ENCODE data around the gene CENPA. TPM values are rescaled to one million over a fixed set of nuclear protein-coding genes. Genes with fewer than 3 reads are reported as not detected.
"Not testable (repeated sequence)": the region's sequence is repeated elsewhere in the genome, so short reads cannot be mapped to it uniquely, and the experiment has no call there.

The CENPA gene
- total RNA-seq, 1 experiment from 2014 or later = 42.8 TPM

GRCh38 chr2:26752656-26753055, 33.2 kb upstream of the CENPA start:
- Histone ChIP-seq H3K9me3 (replicated peaks) (no peaks in the 10 kb centered on the region), H3K4me3 (no peak overlapping the region), H3K27me3 (replicated peaks) (no peaks in the 10 kb centered on the region), H3K36me3 (no peaks in the 10 kb centered on the region), H3K4me1 (replicated peaks) (peaks cover 26% of the 10 kb centered on the region), H3K27ac (no peak overlapping the region)
- no peak for DNase-seq (ENCODE audit: low read depth in 1 of 2, low spot score in 2 of 2)

GRCh38 chr2:26754539-26754938, 31.3 kb upstream of the CENPA start:
- Histone ChIP-seq H3K36me3 (no peaks in the 10 kb centered on the region), H3K4me3 (no peak overlapping the region), H3K27ac (no peak overlapping the region), H3K27me3 (replicated peaks) (no peaks in the 10 kb centered on the region), H3K4me1 (replicated peaks) (peaks cover 38% of the 10 kb centered on the region), H3K9me3 (replicated peaks) (no peaks in the 10 kb centered on the region)
- DNase-seq (ENCODE audit: low read depth in 1 of 2, low spot score in 2 of 2) = no peak

GRCh38 chr2:26754972-26755670, 30.7 kb upstream of the CENPA start:
- H3K36me3 ChIP-seq = no peaks in the 10 kb centered on the region
- H3K4me1 ChIP-seq (replicated peaks) = peaks cover 36% of the 10 kb centered on the region
- H3K4me3 ChIP-seq = no peak overlapping the region
- DNase-seq (ENCODE audit: low read depth in 1 of 2, low spot score in 2 of 2) = no peak
- no peak overlapping the region for H3K27ac ChIP-seq
- H3K9me3 ChIP-seq (replicated peaks) = no peaks in the 10 kb centered on the region
- H3K27me3 ChIP-seq (replicated peaks) = no peaks in the 10 kb centered on the region

- H3K9me3 ChIP-seq (replicated peaks) = no peaks in the 10 kb centered on the region
- H3K4me3 ChIP-seq = no peak overlapping the region
- H3K36me3 ChIP-seq = no peaks in the 10 kb centered on the region
- peaks cover 32% of the 10 kb centered on the region for H3K4me1 ChIP-seq (replicated peaks)
- peak overlapping the region; percentile 96 for H3K27ac ChIP-seq
- DNase-seq (ENCODE audit: low read depth in 1 of 2, low spot score in 2 of 2) = peak in 1 of 2 experiments; percentile 34
- H3K27me3 ChIP-seq (replicated peaks) = no peaks in the 10 kb centered on the region
Observed at GRCh38 chr2:26756337-26756736, 29.5 kb upstream of the CENPA start.

- Histone ChIP-seq H3K27ac (peak overlapping the region; percentile 96), H3K27me3 (replicated peaks) (no peaks in the 10 kb centered on the region), H3K9me3 (replicated peaks) (no peaks in the 10 kb centered on the region), H3K4me3 (no peak overlapping the region), H3K4me1 (replicated peaks) (peaks cover 32% of the 10 kb centered on the region), H3K36me3 (no peaks in the 10 kb centered on the region)
- DNase-seq (ENCODE audit: low read depth in 1 of 2, low spot score in 2 of 2) = peak; percentile 97
Observed at GRCh38 chr2:26757873-26758789, 27.7 kb upstream of the CENPA start.

DNA sequence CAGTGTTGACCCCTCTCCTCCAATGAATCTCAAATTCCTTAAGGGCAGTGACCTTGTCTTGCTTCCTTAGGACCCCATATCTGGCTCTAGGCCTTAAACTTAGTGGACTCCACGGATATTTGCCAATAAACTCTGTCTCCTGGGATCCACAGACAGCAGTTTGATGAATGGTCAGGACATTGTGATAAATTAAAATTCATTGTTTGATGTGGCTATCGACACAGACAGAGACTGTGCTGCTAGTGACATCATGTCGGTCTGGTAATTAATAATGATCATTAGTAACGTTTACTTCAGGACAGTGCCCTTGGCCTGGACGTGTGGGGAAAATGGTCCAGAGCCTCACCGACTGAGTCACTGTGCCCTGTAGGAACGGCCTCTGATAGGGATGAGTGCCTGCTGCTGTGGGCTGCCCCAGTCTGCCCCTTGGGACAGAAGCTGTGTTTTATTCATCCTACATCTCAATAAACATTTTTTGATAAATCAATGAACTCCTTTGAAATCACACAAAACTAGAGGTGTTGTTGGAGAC, 27.0 kb upstream of the CENPA start:
- Histone ChIP-seq H3K27ac (peak overlapping the region; percentile 96), H3K36me3 (no peaks in the 10 kb centered on the region), H3K9me3 (replicated peaks) (no peaks in the 10 kb centered on the region), H3K4me3 (no peak overlapping the region), H3K4me1 (replicated peaks) (peaks cover 39% of the 10 kb centered on the region), H3K27me3 (replicated peaks) (no peaks in the 10 kb centered on the region)
- DNase-seq (ENCODE audit: low read depth in 1 of 2, low spot score in 2 of 2) = no peak

DNA sequence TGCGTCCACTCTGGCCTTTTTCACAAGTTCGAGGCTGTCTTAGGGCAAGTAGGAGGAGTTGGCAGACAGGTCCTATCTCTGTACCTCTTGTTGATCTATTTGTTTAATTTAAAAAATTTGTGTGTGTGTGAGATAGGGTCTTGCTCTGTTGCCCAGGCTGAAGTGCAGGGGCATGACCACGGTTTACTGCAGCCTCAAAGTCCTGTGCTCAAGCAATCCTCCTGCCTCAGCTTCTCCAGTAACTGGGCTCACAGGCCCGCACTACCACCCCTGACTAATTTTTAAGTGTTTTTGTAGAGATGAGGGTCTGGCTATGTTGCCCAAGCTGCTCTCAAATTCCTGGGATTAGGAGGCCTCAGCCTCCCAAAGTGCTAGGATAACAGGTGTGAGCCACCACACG, 26.0 kb upstream of the CENPA start:
- Histone ChIP-seq H3K4me3 (no peak overlapping the region), H3K4me1 (replicated peaks) (peaks cover 41% of the 10 kb centered on the region), H3K9me3 (replicated peaks) (no peaks in the 10 kb centered on the region), H3K27me3 (replicated peaks) (no peaks in the 10 kb centered on the region), H3K27ac (no peak overlapping the region), H3K36me3 (peaks cover 8% of the 10 kb centered on the region)
- no peak for DNase-seq (ENCODE audit: low read depth in 1 of 2, low spot score in 2 of 2)

GRCh38 chr2:26760991-26761390, 24.9 kb upstream of the CENPA start:
- H3K27me3 ChIP-seq (replicated peaks); H3K9me3 ChIP-seq (replicated peaks); H3K4me3 ChIP-seq; DNase-seq (ENCODE audit: low read depth in 1 of 2, low spot score in 2 of 2); H3K27ac ChIP-seq: not testable (repeated sequence)
- Histone ChIP-seq H3K36me3 (peaks cover 19% of the 10 kb centered on the region), H3K4me1 (replicated peaks) (peaks cover 52% of the 10 kb centered on the region)

DNA sequence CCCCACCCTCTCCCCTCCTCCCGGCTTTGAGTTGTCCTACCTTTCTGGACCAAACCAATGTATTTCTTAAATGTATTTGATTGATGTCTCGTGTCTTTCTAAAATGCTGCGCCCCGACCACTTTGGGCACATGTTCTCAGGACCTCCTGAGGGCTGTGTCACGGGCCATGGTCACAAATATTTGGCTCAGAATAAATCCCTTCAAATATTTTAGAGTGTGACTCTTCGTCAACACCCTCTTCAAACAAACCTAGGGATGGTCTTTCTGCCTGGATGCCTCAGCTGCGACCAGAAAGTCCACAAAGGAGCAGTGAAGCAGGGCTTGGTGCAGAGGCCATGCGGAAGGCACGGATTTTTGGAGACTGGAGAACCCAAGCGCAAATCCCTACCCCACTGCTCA, 22.8 kb upstream of the CENPA start:
- Histone ChIP-seq H3K4me1 (replicated peaks) (peaks cover 34% of the 10 kb centered on the region), H3K4me3 (no peak overlapping the region), H3K9me3 (replicated peaks) (no peaks in the 10 kb centered on the region), H3K36me3 (peaks cover 35% of the 10 kb centered on the region), H3K27ac (no peak overlapping the region), H3K27me3 (replicated peaks) (no peaks in the 10 kb centered on the region)
- DNase-seq (ENCODE audit: low read depth in 1 of 2, low spot score in 2 of 2) = no peak

DNA sequence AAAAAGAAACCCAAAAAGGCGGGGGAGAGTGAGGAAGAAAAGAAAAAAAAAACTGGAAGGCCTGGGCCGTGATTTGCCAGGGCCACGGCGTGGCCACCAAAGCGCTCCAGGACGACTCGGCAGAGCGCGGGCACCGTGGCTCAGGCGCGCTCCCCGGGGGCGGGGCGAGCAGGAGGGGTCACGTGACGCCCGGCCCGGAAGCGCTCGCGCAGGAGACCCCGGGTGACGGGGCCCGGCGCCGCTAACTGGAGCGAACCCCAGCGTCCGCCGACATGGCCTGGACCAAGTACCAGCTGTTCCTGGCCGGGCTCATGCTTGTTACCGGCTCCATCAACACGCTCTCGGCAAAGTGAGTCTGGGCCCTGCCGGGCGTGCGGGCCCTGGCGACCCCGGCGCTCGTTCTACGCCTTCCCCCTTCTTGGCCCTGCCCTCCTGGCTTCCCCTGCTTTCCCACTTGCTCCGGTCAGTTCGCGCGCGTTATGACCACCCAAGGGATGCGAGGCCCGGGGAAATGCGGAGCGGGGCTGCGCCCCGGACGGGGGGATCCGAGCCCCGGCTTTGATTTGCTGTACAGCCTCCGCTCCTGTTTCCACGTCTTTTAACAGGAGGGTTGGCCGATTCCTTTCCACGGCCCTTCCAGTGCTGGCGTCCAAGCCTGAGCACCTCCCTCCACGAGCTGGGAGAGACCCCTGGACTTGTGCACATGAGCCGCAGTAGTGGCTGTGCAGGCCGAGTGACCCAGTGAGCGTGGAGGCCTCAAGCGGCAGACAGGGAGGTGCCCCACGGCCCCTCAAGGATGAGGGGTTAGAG, 21.6 kb upstream of the CENPA start, which contains the start of gene SLC35F6:
Gene SLC35F6, plus strand, starts transcription at position 207 of the 810 bp plus-strand sequence. Its CDS starts 66 bp downstream, at position 273.
- peak; percentile 80 to 85 for DNase-seq (ENCODE audit: low read depth in 1 of 2, low spot score in 2 of 2)
- H3K27me3 ChIP-seq (replicated peaks) = no peaks in the 10 kb centered on the region
- no peaks in the 10 kb centered on the region for H3K9me3 ChIP-seq (replicated peaks)
- peaks cover 28% of the 10 kb centered on the region for H3K4me1 ChIP-seq (replicated peaks)
- H3K36me3 ChIP-seq = peaks cover 45% of the 10 kb centered on the region
- H3K4me3 ChIP-seq = peak within 1 kb of the TSS; percentile 86
- H3K27ac ChIP-seq = peak within 1 kb of the TSS; percentile 83

DNA sequence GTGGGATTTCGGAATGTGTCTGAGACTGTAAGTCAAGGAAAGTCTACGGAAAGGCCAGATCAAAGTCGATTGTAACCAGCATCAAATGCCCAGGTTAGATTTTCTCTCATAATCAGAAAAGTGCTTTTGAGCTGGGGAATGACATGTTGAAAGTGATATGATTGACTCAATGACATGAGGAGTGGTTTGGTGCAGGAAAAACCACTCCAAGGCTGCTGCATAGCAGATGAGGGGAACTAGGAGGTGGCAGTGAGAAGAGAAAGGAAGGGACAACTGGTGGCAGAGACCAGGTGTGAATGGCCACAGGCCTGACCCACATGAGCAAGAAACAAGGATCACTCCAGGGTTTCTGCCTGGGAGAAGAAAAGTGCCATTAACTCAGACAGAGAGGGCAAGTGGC, 20.9 kb upstream of the CENPA start:
- Histone ChIP-seq H3K27me3 (replicated peaks) (no peaks in the 10 kb centered on the region), H3K36me3 (peaks cover 51% of the 10 kb centered on the region), H3K4me3 (peak overlapping the region; percentile 86), H3K27ac (peak overlapping the region; percentile 83), H3K4me1 (replicated peaks) (peaks cover 29% of the 10 kb centered on the region), H3K9me3 (replicated peaks) (no peaks in the 10 kb centered on the region)
- no peak for DNase-seq (ENCODE audit: low read depth in 1 of 2, low spot score in 2 of 2)

DNA sequence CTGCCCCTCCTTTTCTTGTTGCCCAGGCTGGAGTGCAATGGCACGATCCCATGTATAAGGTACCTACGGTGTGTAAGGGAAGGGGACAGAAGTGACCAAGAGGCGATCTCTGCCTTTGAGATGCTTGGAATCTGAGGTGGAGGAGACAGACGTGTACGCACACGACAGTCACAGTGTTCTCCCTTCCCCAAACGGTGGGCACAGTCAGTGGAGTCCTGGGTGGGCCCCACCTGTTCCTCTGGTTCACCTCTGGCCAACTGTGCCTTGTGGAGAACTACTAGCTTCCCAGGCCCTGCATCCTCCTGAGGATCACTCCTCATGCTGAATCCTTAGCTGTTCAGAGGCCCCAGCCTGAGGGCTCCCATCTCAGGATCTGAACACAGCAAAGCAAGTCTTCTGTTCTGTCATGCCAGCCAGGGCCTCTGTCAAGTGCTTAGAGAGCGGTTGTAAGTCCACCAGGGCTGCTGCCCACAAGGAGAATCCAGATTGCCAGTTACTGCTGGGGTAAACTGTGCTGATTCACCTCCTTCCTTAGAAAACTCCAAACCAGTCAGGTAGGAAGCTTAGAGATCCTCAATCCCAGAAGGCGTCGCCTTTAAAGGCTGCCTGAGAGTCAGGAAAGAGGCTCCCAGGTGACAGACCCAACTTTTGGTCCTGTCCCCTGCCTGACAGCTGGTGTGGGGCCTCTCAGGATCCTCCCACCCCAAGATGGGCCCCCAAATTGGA, 20.2 kb upstream of the CENPA start:
- Histone ChIP-seq H3K9me3 (replicated peaks) (no peaks in the 10 kb centered on the region), H3K4me1 (replicated peaks) (peaks cover 29% of the 10 kb centered on the region), H3K27me3 (replicated peaks) (no peaks in the 10 kb centered on the region), H3K36me3 (peaks cover 58% of the 10 kb centered on the region), H3K27ac (peak overlapping the region; percentile 83; the same call in 1 of the 2 replicates), H3K4me3 (peak overlapping the region; percentile 86)
- no peak for DNase-seq (ENCODE audit: low read depth in 1 of 2, low spot score in 2 of 2)

- H3K27me3 ChIP-seq (replicated peaks) = no peaks in the 10 kb centered on the region
- H3K27ac ChIP-seq = no peak overlapping the region
- peaks cover 70% of the 10 kb centered on the region for H3K36me3 ChIP-seq
- H3K4me3 ChIP-seq = no peak overlapping the region
- peaks cover 32% of the 10 kb centered on the region for H3K4me1 ChIP-seq (replicated peaks)
- no peak for DNase-seq (ENCODE audit: low read depth in 1 of 2, low spot score in 2 of 2)
- H3K9me3 ChIP-seq (replicated peaks) = no peaks in the 10 kb centered on the region
Observed at GRCh38 chr2:26767129-26767528, 18.7 kb upstream of the CENPA start.
